Stimulated activated CD4-positive, alpha-beta T cell treated with anti-CD3 and anti-CD28 coated beads, Interleukin-15, amount 100 ng/mL, for 24 hours (primary cell): ENCODE measurements around the gene GCC2.
"Not testable (repeated sequence)": the region's sequence is repeated elsewhere in the genome, so short reads cannot be mapped to it uniquely, and the experiment has no call there.

Experiments
- DNase-seq: peaks from one replicate; pipeline ENCODE4 v3.0.0-alpha.2; 2020

GCC2 gene

DNA sequence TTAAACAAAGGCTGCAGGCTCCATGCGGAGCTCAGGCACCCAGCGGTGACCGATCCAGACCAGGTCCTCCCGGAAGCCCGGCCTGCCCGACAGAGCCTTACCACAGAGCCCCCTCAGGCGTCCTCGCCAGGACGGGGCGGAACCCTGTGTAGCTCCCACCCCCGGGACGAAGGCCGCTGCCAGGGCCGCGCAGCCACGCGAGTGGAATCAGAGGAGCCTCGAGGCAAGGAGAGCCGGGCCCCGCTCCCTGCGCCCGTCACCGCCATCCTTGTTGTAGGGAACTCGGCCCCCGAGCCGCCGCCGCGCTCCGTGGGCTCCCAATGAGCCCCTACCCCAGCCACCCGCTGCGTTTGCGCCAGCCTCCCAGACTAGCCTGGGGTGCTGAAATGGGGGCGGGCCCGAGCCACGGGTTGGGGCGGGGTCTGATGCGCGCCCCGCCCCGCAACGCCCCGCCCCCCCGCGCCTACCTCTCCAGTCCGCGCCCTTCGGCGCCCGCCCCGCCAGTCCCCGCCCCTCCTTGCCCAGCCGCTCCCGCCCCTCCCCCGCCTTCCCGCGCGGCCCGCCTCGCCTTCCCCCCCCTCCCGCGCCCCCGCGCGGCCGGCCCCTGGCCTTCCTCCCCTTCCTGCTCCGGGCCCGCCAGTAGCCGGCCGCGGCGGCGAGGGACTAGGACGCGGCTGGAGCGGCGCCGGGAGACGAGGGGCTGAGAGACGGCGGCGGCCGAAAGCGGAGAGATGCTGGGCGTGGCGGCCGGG lies 85.0 kb downstream of the GCC2 start, which contains the start of gene LIMS1:
TSS of gene LIMS1 (plus strand) at position 639 of the 752 bp plus-strand sequence. CDS start at position 732, 93 bp downstream.
- DNase-seq: peak; percentile 92

DNA sequence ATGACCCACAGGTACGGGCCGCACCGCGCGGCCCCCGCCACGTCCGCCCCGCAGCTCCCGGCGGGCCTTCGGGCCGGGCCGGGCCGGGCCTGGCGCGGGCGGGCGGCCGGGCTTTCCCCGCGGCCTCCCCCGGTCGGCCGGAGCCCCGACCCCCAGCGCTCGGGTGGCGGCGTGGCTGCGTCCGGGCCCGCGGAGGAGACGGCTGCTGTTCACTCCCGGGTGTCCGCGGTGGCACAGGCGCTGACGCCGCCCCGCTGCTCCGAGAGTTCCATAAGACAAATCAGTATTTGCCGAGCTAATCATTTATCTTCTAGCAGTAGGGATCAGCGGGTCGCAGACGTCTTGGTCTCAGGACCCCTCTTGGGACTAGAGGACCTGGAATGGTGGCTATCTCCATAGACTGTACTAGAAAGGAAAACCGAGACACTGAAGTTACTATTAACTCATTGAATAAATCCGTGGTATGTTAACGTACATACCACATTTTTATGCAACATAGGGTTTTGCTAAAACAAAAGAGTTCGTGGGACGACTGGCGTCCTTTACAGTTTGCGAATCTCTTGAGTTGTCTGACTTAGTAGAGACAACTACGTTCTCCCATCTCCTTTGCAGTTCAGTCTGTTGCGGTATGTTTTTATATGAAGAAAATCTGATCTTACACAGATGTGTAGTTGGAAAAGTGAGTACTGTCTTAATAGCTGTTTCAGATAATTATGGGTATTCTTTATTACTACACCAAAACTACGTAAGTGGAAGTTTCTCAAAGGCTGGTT lies 85.8 kb downstream of the GCC2 start:
- DNase-seq: peak; percentile 63

DNA sequence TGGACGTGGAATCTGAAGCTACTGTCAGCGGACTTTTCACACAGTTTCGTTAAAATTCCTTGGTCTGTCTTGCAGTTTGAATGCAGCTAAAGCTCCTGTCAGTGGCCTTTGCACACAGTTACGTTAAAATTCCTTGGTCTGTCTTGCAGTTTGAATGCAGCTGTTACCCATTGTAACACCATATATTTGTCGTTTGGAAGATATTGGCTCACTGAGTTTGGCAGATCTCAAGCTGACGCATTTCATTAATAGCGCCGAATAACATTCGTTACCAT lies 86.3 kb downstream of the GCC2 start:
- DNase-seq: no peak

DNA sequence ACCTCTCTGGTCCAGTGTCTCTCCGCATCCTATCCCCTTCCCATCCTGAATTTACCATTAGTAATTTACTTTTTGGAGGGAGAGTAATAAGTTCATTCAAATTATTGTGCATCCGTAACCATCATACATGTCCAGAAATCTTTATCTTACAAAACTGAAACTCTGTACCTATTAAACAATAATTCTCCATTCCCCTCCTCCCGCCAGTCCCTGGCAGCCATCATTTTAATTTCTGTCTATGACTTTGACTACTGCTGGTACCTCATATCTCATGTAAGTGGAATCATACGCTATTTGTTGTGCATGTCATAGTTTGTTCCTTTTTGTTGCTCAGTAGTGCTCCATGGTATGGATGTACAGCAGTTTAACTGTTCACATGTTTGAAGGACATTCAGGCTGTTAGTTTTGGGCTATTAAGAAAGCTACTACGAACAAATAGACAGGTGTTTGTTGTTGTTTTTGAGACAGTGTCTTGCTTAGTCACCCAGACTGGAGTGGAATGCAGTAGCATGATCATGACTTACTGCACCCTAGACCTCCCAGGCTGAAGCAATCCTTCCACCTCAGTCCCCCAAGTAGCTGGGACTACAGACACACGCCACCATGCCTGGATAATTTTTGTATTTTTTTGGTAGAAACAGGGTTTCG lies 87.3 kb downstream of the GCC2 start:
- no peak for DNase-seq

GRCh38 chr2:108536911-108537310 lies 87.9 kb downstream of the GCC2 start:
- no peak for DNase-seq

GRCh38 chr2:108538000-108538625 lies 89.1 kb downstream of the GCC2 start:
- DNase-seq: no peak

DNA sequence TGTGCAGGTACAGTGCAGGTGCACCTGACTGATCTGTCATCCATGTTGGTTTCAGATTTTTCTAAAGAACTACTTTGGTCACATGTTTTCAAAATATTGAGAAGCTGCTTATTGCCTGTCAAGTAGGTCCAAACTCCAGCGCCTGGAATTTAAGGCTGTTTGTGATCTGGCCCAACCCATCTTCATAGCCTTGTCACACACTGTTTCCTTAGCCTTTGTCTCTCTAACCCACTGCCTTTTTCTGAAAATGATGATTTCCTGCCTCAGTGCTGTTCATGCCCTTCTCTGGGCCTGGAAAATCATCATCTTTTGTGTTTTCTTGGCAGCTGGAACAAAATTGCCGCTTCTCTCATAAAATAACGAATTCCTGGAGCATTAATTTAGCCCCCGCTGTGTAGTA lies 92.4 kb downstream of the GCC2 start:
- no peak for DNase-seq

DNA sequence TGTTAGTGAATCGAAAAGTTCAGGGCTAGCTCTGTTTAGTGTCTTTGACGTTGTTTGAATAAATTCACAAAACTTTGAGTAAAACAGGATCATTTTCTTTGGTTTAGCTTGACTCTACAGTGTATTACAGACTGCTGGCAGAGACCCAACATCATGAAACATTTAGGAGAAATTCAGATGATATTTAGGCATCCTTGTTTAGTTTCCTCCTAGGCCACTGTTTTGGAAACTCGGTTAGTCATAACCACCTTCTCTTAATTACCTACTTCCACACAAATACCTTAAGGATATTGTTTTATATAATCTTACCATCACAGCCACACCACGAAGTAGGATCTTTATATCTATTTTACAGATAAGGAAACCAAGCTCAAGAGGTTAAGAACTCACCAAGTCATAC lies 93.1 kb downstream of the GCC2 start:
- no peak for DNase-seq

DNA sequence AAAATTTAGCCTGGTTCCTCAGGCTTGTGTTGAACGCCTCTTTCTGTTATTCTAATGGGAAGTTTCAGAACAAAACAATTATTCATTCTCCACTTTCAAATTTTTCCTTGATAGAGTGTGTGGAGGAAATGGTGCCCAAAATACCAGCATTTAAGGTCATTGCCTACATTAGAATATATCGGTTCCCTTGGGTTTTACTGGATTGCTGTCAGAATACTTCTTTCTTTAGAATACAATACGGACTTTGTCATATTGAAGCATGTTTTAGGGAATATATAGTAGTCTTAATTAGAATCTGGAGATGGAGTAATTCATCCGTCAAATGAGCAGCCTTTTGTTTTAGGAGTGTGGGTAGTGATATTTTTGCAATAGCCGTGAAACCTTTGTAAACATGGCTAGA lies 98.6 kb downstream of the GCC2 start:
- DNase-seq: no peak

- no peak for DNase-seq
Measured at GRCh38 chr2:108548208-108549003, 99.4 kb downstream of the GCC2 start.

GRCh38 chr2:108552566-108552965 lies 103.6 kb downstream of the GCC2 start:
- no peak for DNase-seq

DNA sequence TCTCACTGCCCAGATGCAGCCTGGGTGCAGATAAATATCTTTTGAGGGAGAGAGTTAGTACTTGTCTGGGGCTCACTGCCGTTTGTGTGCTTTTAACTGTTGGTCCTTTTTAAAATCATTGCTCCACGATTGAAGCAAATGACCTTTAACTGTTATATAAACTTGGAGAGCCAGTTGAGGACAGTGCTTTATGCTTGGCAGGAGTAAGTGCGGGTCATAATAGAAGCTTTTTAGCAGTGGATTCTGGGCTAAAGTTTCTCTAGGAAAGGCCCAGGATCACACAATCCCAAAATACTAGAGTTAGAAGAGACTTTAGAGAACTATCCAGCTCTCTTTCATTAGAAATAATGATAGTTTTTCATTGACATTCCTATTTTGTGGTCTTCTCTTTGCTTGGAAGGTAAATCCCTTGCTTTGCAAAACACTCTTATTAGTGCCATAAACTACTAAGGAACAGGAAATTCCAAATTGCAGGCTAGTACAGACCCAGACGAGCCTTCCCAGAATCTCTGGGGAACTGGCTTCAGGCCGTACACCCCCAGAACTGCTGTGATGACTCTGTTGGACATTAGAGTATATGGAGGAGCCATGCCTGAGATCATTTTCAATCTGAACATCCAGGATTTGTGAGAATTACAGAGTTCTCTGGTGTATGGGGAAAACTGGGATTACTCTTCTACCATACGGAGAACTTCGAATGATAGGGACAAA lies 104.4 kb downstream of the GCC2 start:
- DNase-seq: no peak

DNA sequence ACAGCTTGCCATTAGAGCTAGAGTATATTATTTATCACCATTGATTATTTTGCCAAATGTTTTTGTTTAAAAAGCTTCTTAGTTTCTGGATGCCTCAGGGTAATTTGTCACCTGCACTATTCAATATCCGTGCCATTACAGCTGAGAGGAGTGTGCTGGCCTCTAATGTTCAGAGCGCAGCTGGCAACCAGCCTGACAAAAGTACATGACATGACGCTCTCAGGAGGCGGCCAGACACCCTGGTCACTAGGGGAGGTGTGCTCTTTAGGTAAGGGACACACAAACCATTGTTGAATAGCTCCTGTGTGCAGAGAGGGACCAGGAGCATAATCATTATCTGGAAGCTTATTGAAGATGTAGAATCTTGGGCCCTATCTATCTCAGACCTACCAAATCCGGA lies 105.5 kb downstream of the GCC2 start:
- no peak for DNase-seq

DNA sequence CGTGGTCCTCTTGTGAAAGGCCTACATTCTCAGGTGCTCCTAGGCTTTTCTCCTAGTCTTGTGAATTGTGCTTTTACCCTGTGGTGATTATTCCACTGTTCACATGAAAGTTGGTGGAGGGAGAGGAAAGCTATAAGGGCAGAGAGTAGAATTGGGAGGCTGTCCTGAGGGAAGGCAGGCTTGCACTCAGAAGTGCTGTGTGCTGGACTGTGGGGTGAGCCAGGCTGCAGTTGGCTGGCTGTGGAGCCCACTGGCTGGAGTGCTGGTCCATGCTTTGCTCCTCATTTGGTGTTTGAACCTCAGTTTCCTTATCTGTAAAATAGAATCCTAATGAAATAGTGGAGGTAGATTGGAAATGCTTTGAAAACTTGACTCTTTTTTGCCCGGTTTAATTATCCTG lies 106.6 kb downstream of the GCC2 start:
- DNase-seq: no peak

DNA sequence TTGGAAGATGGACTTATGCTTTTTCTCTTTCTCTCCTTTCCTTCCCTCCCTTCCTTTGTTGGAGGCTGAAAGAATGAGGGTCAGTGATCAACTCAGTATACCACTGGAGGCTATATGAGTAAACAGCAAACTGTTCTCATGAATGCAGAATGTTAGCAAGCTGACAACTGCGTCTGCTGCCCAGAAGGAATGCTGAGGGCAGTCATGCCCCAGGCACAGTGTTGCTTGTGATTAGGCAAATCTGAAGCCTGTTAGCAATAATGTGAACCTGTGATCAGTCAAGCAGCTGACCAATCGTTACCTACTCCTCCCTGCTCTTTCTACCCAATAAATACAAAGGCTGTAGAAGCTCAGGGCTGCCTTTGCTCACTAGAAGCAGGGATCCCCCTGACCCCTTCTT lies 107.6 kb downstream of the GCC2 start:
- DNase-seq: not testable (repeated sequence)
